HG02798 (cell line): ENCODE data around the gene ZFYVE1.
"Not testable (repeated sequence)": the region's sequence is repeated elsewhere in the genome, so short reads cannot be mapped to it uniquely, and the experiment has no call there.

ENCODE experiments used
- ATAC-seq: cut with Tn5 transposase; IDR thresholded peaks from one replicate; pipeline ENCODE4 v1.9.1; 2021; ENCODE audit warnings: mild to moderate bottlenecking; ENCODE audit not compliant: unreplicated experiment, poor library complexity

ZFYVE1 gene

DNA sequence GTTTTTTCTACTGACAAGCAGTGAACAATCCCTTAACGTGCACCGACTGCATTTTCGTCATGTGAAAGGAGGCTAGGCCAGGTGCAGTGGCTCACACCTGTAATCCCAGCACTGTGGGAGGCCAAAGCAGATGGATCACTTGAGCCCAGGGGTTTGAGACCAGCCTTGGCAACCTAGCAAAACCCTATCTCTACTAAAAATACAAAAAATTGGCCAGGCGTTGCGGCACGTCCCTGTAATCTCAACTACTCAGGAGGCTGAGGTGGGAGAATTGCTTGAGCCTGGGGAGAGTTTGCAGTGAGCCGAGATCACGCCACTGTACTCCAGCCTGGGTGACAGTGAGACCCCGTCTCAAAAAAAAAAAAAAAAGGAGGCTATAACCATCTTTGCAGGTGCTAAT lies 22.3 kb downstream of the ZFYVE1 start:
- not testable (repeated sequence) for ATAC-seq

- no peak for ATAC-seq
Measured at GRCh38 chr14:73003681-73004080, 23.2 kb downstream of the ZFYVE1 start.

- ATAC-seq, result no peak
Measured at GRCh38 chr14:73000073-73000472, 26.8 kb downstream of the ZFYVE1 start.

DNA sequence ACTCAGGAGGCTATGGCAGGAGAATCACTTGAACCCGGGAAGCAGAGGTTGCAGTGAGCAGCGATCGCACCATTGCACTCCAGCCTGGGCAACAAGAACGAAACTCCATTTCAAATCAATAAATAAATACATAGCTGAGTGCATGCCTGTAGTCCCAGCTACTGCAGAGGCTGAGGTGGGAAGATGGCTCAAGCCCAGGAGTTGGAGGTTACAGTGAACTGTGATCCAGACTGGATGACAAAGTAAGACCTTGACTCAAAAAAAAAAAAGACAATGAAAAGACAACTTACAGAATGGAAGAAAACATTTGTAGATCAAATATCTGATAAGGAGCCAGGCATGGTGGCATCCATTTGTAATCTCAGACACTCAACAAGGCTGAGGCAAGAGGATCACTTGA lies 27.6 kb downstream of the ZFYVE1 start:
- no peak for ATAC-seq

DNA sequence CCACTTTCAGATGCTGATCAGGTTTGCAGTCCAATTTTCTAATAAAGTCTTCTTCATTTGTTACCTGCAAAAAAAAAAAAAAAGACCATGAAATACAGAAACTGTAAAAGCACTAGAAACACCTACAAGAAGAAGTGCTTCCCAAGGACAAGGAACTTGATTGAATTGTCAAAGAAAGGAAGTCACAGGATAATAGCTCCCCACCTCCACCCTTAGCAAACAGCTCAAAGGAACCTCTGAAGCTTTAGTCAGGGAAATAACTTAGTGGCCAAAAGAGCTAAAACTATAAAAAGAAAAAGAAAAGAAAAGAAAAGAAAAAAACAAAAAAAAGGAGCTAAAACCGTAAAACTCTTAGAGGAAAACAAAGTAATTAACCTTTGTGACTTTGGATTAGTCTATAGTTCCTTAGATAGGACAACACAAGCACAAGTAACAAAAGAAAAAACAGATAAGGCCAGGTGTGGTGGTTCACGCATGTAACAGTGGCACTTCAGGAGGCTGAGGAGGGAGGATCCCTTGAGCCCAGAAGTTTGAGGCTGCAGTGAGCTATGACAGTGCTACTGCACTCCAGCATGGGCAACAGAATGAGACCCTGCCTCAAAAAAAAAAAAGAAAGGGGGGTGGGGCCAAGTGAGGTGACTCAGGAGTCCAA lies 28.5 kb downstream of the ZFYVE1 start:
- ATAC-seq, result no peak

DNA sequence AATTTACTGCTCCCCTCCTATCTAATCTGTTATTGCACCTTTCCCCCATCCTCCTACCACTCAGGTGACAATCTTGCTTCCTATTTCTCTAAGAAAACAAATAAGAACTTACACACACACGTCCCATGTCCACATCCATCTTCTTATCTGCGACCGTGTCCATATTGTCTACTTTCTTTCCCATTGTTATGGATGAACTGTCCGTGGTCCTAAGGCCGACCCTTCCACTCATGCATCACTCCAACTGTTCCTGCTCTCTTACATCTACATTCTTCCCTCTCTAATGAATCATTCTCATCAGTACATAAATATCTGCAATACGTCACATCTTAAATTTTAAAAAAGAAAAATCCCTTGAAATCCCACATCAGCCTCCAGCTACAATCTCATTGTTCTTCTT lies 30.0 kb downstream of the ZFYVE1 start:
- no peak for ATAC-seq

DNA sequence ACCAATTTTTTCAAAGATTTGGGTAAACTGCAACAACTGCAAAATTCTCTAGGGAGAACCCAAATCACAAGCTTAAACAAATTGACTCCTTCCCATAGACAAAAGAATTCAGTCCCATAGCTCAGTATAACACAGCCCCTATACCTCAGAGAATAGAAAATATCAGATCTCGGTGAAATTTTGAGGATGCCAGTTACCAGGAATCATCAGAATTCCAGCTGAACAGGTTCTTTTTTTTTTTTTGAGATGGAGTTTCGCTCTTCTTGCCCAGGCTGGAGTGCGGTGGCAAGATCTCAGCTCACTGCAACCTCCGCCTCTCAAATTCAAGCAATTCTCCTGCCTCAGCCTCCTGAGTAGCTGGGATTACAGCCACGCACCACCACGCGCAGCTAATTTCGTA lies 36.7 kb downstream of the ZFYVE1 start:
- no peak for ATAC-seq

GRCh38 chr14:72986857-72987256 lies 40.0 kb downstream of the ZFYVE1 start:
- no peak for ATAC-seq

GRCh38 chr14:72986214-72986613 lies 40.7 kb downstream of the ZFYVE1 start:
- ATAC-seq, result no peak

- no peak for ATAC-seq
Measured at GRCh38 chr14:72982146-72982708, 44.7 kb downstream of the ZFYVE1 start.

DNA sequence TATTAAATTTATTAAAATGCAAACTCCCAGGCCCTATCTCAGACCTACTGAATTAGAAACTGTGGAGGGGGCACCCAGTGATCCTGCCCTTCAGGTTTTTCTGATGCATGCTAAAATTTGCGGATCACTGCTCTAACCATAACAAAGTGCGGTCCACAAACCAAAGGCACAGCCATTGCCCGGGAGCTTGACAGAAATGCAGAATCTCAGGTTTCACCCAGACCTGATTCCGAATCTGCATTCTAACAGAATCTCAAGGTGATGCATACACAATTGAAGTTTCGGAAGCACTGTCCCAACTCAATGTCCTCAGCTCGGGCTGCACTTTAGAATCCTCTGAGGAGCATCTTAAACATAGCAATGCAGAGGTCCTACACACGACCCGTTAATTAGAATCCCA lies 46.0 kb downstream of the ZFYVE1 start:
- no peak for ATAC-seq

GRCh38 chr14:72978856-72979255 lies 48.0 kb downstream of the ZFYVE1 start:
- ATAC-seq, result no peak

DNA sequence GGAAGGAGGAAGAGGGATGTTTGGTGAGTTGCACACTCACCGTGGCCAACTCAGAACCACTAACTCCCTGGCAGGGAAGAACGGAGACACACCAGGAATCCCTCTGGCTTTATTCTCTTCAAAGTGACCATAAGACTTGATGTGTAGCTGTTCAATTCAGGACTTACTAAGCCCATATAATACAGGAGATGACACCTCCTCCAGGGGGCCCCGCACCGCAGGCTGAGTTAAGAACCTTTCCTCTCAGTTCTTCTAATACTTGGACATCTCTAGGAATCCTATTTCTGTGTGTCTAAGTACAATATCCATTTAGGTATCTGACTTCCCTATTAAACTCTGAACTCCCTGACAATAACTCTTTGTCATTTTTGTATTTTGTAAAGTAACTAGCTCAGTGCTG lies 51.1 kb downstream of the ZFYVE1 start:
- no peak for ATAC-seq

- no peak for ATAC-seq
Measured at GRCh38 chr14:72974661-72975060, 52.2 kb downstream of the ZFYVE1 start.

GRCh38 chr14:72970824-72971434 lies 56.0 kb downstream of the ZFYVE1 start:
- ATAC-seq, result no peak

GRCh38 chr14:72970058-72970630 lies 56.8 kb downstream of the ZFYVE1 start:
- no peak for ATAC-seq

DNA sequence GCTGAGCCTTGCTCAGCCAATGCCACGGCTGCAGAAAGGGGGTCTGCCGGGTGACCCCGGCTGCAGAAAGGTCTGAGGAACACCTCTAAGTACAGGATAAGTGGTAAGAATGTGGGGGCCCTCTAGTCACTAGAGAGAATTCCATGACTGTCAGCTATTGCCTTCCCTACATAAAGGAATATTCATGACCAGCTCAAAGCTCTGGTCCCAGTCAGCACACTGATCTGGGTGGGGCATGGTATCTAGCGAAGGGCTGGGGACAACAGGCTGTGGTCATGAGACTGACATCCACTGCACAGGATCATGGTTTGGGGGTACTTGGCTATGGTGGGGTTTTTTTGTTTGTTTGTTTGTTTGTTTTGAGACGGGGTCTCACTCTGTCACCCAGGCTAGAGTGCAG lies 58.6 kb downstream of the ZFYVE1 start:
- ATAC-seq, result no peak

DNA sequence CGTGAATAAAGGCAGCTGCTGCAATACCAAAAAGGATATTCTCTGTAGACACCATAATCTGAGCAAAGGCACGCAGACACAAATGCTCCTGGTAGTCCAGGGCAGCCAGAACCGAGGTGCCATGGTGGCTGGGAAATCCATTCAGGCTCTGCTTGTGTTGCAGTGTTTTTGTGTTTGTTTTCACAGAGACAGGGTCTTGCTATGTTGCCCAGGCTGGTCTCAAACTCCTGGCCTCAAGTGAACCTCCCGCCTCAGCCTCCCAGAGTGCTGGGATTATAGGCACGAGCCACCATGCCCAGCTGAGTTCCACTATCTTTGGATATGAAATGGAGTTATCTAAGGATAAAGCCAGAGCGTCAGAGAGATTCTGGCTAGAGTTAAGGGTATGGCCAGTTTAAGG lies 60.9 kb downstream of the ZFYVE1 start:
- ATAC-seq, result no peak

- no peak for ATAC-seq
Measured at GRCh38 chr14:72965249-72965648, 61.7 kb downstream of the ZFYVE1 start.

DNA sequence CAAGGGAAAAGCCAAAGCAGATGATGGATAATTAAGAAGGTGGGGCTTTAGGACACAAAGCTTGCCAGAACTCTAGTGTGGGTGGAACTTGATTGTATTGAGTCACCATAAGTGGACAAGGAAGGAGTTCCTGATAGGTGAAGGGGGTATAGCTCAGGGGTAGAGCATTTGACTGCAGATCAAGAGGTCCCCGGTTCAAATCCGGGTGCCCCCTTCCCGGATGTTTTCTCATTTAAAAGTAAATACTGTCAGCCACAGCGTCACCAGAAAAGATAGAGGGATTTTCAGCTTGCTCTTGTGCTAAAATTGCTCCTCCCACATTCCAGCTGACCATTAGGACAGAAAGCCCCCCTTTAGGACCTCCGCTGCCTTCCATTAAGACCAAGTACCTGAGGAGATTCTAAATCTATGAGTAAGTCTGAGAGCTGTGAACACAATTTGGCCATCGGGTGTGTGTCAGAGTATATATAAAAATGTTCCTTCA lies 64.0 kb downstream of the ZFYVE1 start:
- ATAC-seq, result no peak

DNA sequence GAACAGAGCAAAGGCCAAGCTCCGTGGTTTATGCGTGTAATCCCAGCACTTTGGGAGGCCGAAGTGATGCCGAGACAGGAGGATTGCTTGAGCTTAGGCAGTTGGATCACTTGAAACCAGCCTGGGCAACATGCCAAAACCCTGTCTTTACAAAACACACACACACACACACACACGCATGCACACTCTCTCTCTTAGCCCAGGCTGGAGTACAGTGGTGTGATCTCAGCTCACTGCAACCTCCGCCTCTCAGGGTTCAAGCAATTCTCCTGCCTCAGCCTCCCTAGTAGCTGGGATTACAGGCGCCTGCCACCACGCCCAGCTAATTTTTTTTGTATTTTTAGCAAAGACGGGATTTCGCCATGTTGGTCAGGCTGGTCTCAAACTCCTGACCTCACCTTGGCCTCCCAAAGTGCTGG lies 64.6 kb downstream of the ZFYVE1 start:
- ATAC-seq, result not testable (repeated sequence)
